ENCODE data around the gene USP15. TPM values are rescaled to one million over a fixed set of nuclear protein-coding genes. Genes with fewer than 3 reads are reported as not detected.

Gene USP15
- polyA plus RNA-seq, 2 donors: 33.9 to 64.6 TPM

DNA sequence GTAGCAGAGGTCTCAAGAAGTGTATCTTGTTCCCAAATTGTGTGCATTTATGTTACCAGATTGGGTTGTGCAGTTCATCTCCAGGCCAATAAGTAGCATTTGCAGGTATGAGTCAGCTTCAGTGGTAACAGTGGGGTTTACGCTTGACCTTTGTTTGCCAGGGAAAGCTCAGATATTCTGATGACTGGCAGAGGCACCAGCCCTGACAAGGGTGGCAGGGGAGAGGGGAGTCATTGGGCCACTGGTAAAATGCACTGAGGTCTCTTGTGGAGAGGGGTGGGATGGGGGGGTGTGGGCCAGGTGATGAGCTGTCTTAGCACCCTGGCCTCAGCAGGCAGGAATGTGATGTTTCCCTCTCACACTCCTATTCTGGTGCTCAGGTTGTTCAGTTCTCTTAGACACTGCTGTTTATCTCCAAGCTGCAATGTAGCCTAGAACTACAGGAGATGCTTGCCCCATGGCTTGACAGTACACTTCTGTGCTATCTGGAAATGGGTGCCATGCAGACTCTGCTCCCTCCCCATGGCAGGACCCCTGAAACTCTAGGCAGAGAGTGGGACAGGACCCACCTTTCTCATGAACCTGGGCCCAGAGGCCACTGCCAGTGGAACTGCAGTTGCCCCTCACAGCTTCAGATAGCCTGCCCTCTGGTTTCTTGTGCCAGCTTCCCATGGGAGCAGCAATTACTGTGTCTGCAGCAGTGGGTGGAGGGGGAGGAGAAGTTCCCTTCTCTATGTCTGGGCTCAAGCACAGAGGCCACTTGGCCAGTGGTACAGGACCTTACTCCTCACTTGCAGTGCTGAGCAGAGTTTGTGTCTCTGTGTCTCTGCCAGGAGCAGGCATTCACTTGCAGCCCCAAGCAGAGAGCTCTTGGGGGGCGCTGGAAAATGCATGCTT lies 31.9 kb downstream of the USP15 start:
- Histone ChIP-seq H3K4me1 (ENCODE audit: control insufficient read depth in 2 of 2, insufficient read depth in 2 of 2, low read length in 1 of 2) (peaks cover 0 to 7% of the 10 kb centered on the region in 2 donors), H3K27ac (ENCODE audit: low read depth in 2 of 2, low read length in 1 of 2) (no peak overlapping the region), H3K9me3 (ENCODE audit: control insufficient read depth in 2 of 2, insufficient read depth in 1 of 2, low read depth in 1 of 2, low read length in 1 of 2) (no peaks in the 10 kb centered on the region), H3K4me3 (ENCODE audit: low read depth in 1 of 2, low read length in 2 of 2) (no peak overlapping the region), H3K36me3 (ENCODE audit: control insufficient read depth in 2 of 2, insufficient read depth in 2 of 2, low read length in 1 of 2) (peaks cover 3 to 6% of the 10 kb centered on the region in 2 donors), H3K27me3 (ENCODE audit: control insufficient read depth in 1 of 2, insufficient read depth in 2 of 2, low read length in 2 of 2) (no peaks in the 10 kb centered on the region)
- WGBS, 2 donors: 87 to 89% methylated on average over 2 of the region's 2 CpGs

DNA sequence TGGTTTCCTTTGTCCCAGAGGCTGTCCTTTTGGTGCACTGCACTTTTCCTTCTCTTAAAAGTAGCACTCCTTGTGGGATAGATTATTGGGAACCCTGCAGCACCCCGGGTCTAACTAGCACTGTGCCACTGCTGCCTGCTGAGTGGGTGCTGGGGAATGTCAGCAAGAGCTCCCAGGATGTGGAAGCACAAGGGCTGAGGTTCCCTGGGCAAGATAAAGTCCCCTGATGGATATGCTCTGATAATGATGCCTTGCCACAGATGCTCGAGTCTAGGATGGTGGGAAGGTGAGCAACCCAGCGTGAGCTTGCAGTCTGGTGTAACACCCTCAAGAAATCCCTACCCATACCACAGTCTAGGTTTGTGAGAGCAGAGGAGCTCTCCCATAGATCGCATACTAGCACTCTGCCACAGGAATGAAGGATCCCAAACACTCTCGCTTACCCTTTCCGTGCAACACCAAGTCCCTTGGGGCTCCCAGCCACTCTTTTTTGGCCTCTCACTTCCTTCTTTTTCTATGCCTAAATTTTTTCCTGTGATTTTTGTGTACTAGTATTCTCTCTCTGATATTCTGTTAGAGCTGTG lies 32.6 kb downstream of the USP15 start:
- whole genome bisulfite sequencing, 2 donors: 87 to 89% methylated on average over 6 of the region's 6 CpGs
- Histone ChIP-seq H3K4me3 (ENCODE audit: low read depth in 1 of 2, low read length in 2 of 2) (no peak overlapping the region), H3K36me3 (ENCODE audit: control insufficient read depth in 2 of 2, insufficient read depth in 2 of 2, low read length in 1 of 2) (peaks cover 3 to 8% of the 10 kb centered on the region in 2 donors), H3K27me3 (ENCODE audit: control insufficient read depth in 1 of 2, insufficient read depth in 2 of 2, low read length in 2 of 2) (no peaks in the 10 kb centered on the region), H3K27ac (ENCODE audit: low read depth in 2 of 2, low read length in 1 of 2) (no peak overlapping the region), H3K9me3 (ENCODE audit: control insufficient read depth in 2 of 2, insufficient read depth in 1 of 2, low read depth in 1 of 2, low read length in 1 of 2) (no peaks in the 10 kb centered on the region), H3K4me1 (ENCODE audit: control insufficient read depth in 2 of 2, insufficient read depth in 2 of 2, low read length in 1 of 2) (peaks cover 0 to 7% of the 10 kb centered on the region in 2 donors)

- 99 to 100% methylated on average over 1 of the region's 1 CpG for WGBS, 2 donors
Measured at GRCh38 chr12:62294378-62294777, 34.2 kb downstream of the USP15 start.

GRCh38 chr12:62296001-62296400 lies 35.8 kb downstream of the USP15 start:
- H3K36me3 ChIP-seq (ENCODE audit: control insufficient read depth in 2 of 2, insufficient read depth in 2 of 2, low read length in 1 of 2): peaks cover 3 to 10% of the 10 kb centered on the region in 2 donors
- H3K4me1 ChIP-seq (ENCODE audit: control insufficient read depth in 2 of 2, insufficient read depth in 2 of 2, low read length in 1 of 2): peaks cover 0 to 7% of the 10 kb centered on the region in 2 donors
- 90 to 93% methylated on average over 2 of the region's 2 CpGs for WGBS, 2 donors
- no peaks in the 10 kb centered on the region for H3K27me3 ChIP-seq (ENCODE audit: control insufficient read depth in 1 of 2, insufficient read depth in 2 of 2, low read length in 2 of 2)
- no peak overlapping the region for H3K4me3 ChIP-seq (ENCODE audit: low read depth in 1 of 2, low read length in 2 of 2)
- H3K9me3 ChIP-seq (ENCODE audit: control insufficient read depth in 2 of 2, insufficient read depth in 1 of 2, low read depth in 1 of 2, low read length in 1 of 2): no peaks in the 10 kb centered on the region
- no peak overlapping the region for H3K27ac ChIP-seq (ENCODE audit: low read depth in 2 of 2, low read length in 1 of 2)

More at GRCh38 chr12:62294378-62294777, 34.2 kb downstream of the USP15 start:
- Histone ChIP-seq H3K36me3 (ENCODE audit: control insufficient read depth in 2 of 2, insufficient read depth in 2 of 2, low read length in 1 of 2) (peaks cover 3 to 10% of the 10 kb centered on the region in 2 donors), H3K27ac (ENCODE audit: low read depth in 2 of 2, low read length in 1 of 2) (no peak overlapping the region), H3K4me3 (ENCODE audit: low read depth in 1 of 2, low read length in 2 of 2) (no peak overlapping the region), H3K4me1 (ENCODE audit: control insufficient read depth in 2 of 2, insufficient read depth in 2 of 2, low read length in 1 of 2) (peaks cover 0 to 7% of the 10 kb centered on the region in 2 donors), H3K27me3 (ENCODE audit: control insufficient read depth in 1 of 2, insufficient read depth in 2 of 2, low read length in 2 of 2) (no peaks in the 10 kb centered on the region), H3K9me3 (ENCODE audit: control insufficient read depth in 2 of 2, insufficient read depth in 1 of 2, low read depth in 1 of 2, low read length in 1 of 2) (no peaks in the 10 kb centered on the region)

DNA sequence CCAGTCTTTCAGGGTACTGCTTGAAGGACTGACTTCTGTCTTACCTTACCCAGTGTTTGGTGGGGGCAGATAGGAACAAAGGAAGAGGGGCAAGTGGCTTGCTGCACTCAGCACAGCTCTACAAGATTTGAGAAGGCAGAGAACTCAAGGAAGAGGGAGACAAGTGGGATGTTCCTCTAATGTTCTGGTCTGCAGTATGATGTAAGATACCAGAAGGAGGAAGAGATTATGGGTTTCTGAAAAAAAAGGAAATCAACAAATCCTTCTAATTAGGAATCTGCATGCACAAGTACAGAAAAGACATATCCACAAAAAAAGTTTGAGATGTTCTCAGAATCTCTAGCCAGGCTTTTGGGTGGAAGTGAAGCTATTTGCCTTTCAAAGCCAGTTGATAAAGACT lies 37.1 kb downstream of the USP15 start:
- Histone ChIP-seq H3K4me3 (ENCODE audit: low read depth in 1 of 2, low read length in 2 of 2) (no peak overlapping the region), H3K9me3 (ENCODE audit: control insufficient read depth in 2 of 2, insufficient read depth in 1 of 2, low read depth in 1 of 2, low read length in 1 of 2) (no peaks in the 10 kb centered on the region), H3K27me3 (ENCODE audit: control insufficient read depth in 1 of 2, insufficient read depth in 2 of 2, low read length in 2 of 2) (no peaks in the 10 kb centered on the region), H3K27ac (ENCODE audit: low read depth in 2 of 2, low read length in 1 of 2) (no peak overlapping the region), H3K4me1 (ENCODE audit: control insufficient read depth in 2 of 2, insufficient read depth in 2 of 2, low read length in 1 of 2) (peaks cover 0 to 4% of the 10 kb centered on the region in 2 donors), H3K36me3 (ENCODE audit: control insufficient read depth in 2 of 2, insufficient read depth in 2 of 2, low read length in 1 of 2) (peaks cover 3 to 10% of the 10 kb centered on the region in 2 donors)

GRCh38 chr12:62299617-62300016 lies 39.4 kb downstream of the USP15 start:
- H3K4me3 ChIP-seq (ENCODE audit: low read depth in 1 of 2, low read length in 2 of 2): no peak overlapping the region
- no peaks in the 10 kb centered on the region for H3K9me3 ChIP-seq (ENCODE audit: control insufficient read depth in 2 of 2, insufficient read depth in 1 of 2, low read depth in 1 of 2, low read length in 1 of 2)
- no peak overlapping the region for H3K27ac ChIP-seq (ENCODE audit: low read depth in 2 of 2, low read length in 1 of 2)
- peaks cover 3 to 10% of the 10 kb centered on the region in 2 donors for H3K36me3 ChIP-seq (ENCODE audit: control insufficient read depth in 2 of 2, insufficient read depth in 2 of 2, low read length in 1 of 2)
- 67 to 69% methylated on average over 3 of the region's 3 CpGs for WGBS, 2 donors
- no peaks in the 10 kb centered on the region for H3K27me3 ChIP-seq (ENCODE audit: control insufficient read depth in 1 of 2, insufficient read depth in 2 of 2, low read length in 2 of 2)
- H3K4me1 ChIP-seq (ENCODE audit: control insufficient read depth in 2 of 2, insufficient read depth in 2 of 2, low read length in 1 of 2): no peaks in the 10 kb centered on the region

DNA sequence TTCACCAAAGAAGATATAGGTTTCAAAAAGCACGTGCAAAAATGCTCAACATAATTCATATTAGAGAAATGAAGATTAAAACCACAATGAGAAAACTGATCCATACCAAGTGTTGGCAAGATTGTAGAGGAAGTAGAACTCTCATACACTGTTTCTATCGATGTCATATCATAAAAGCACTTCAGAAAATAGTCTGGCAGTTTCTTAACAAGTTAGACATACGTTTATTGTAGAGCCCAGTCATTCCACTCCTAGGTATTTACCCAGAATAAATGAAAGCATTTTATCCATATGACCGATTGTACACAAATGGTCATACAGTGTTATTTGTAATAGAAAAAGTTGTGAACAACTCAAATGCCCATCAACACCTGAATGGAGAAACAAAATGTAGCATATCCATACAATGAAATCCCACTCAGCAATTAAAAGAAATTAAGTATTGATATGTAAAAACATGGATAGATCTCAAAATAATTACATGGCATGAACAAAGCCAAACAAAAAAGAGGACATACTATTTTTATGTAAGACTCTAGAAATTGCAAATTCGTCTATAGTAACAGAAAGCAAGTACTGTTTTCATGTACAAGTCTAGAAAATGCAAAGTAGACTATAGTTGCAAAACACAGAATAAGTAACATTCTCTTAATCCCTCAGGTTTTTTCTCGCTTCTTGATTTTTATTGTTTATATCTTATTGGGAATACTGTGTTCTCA lies 41.0 kb downstream of the USP15 start:
- 78 to 83% methylated on average over 6 of the region's 6 CpGs for WGBS, 2 donors
- peaks cover 0 to 2% of the 10 kb centered on the region in 2 donors for H3K9me3 ChIP-seq (ENCODE audit: control insufficient read depth in 2 of 2, insufficient read depth in 1 of 2, low read depth in 1 of 2, low read length in 1 of 2)
- H3K36me3 ChIP-seq (ENCODE audit: control insufficient read depth in 2 of 2, insufficient read depth in 2 of 2, low read length in 1 of 2): peaks cover 8% of the 10 kb centered on the region in 2 donors
- no peaks in the 10 kb centered on the region for H3K4me1 ChIP-seq (ENCODE audit: control insufficient read depth in 2 of 2, insufficient read depth in 2 of 2, low read length in 1 of 2)
- no peak overlapping the region for H3K4me3 ChIP-seq (ENCODE audit: low read depth in 1 of 2, low read length in 2 of 2)
- H3K27ac ChIP-seq (ENCODE audit: low read depth in 2 of 2, low read length in 1 of 2): no peak overlapping the region
- H3K27me3 ChIP-seq (ENCODE audit: control insufficient read depth in 1 of 2, insufficient read depth in 2 of 2, low read length in 2 of 2): no peaks in the 10 kb centered on the region

DNA sequence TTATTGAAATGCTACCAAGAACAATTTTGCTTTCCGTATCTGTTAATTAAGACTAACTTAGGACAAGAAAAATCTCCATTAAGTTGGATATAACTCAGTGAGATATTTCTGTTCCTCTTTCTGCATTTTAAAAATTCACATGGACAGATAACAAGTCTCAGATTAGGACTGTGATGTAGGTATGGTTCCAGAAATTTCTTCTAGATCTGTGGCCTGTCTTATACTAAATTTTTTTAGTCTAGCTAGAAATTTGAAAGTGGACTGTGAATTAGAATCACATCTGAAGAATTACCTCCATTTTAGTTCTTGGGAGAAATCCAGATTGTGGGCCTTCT lies 41.6 kb downstream of the USP15 start:
- Histone ChIP-seq H3K27me3 (ENCODE audit: control insufficient read depth in 1 of 2, insufficient read depth in 2 of 2, low read length in 2 of 2) (no peaks in the 10 kb centered on the region), H3K36me3 (ENCODE audit: control insufficient read depth in 2 of 2, insufficient read depth in 2 of 2, low read length in 1 of 2) (peaks cover 6 to 8% of the 10 kb centered on the region in 2 donors), H3K27ac (ENCODE audit: low read depth in 2 of 2, low read length in 1 of 2) (no peak overlapping the region), H3K4me3 (ENCODE audit: low read depth in 1 of 2, low read length in 2 of 2) (no peak overlapping the region), H3K4me1 (ENCODE audit: control insufficient read depth in 2 of 2, insufficient read depth in 2 of 2, low read length in 1 of 2) (no peaks in the 10 kb centered on the region), H3K9me3 (ENCODE audit: control insufficient read depth in 2 of 2, insufficient read depth in 1 of 2, low read depth in 1 of 2, low read length in 1 of 2) (peaks cover 0 to 2% of the 10 kb centered on the region in 2 donors)
- 75 to 94% methylated on average over 1 of the region's 1 CpG for WGBS, 2 donors

DNA sequence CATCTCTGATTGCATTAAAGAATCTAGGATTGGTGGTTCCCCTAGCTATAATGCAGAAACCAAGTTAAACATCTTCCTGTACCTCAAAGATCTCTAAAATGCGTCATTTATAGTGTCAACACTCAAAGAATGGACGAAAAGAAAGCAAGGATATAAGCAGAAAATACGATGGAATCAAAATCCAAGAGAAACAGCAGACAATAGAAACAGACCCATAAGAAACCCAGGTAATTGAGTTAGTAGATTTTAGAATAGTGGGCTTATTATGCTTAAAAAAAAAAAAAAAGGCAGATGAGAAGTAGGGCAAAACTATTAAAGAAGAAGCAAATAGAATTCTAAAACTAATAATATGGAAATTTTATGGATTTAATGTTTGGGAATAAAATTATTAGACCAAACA lies 44.4 kb downstream of the USP15 start:
- Histone ChIP-seq H3K4me3 (ENCODE audit: low read depth in 1 of 2, low read length in 2 of 2) (no peak overlapping the region), H3K9me3 (ENCODE audit: control insufficient read depth in 2 of 2, insufficient read depth in 1 of 2, low read depth in 1 of 2, low read length in 1 of 2) (peaks cover 0 to 2% of the 10 kb centered on the region in 2 donors), H3K27ac (ENCODE audit: low read depth in 2 of 2, low read length in 1 of 2) (no peak overlapping the region), H3K27me3 (ENCODE audit: control insufficient read depth in 1 of 2, insufficient read depth in 2 of 2, low read length in 2 of 2) (no peaks in the 10 kb centered on the region), H3K36me3 (ENCODE audit: control insufficient read depth in 2 of 2, insufficient read depth in 2 of 2, low read length in 1 of 2) (peaks cover 6 to 10% of the 10 kb centered on the region in 2 donors), H3K4me1 (ENCODE audit: control insufficient read depth in 2 of 2, insufficient read depth in 2 of 2, low read length in 1 of 2) (no peaks in the 10 kb centered on the region)
- WGBS, 2 donors: 98 to 99% methylated on average over 3 of the region's 3 CpGs

All from esophagus (tissue), 2 donors.